RPMI7951 (cell line): ENCODE data around the gene HOXB8. TPM values are rescaled to one million over a fixed set of nuclear protein-coding genes. Genes with fewer than 3 reads are reported as not detected.

Source experiments
- DNase-seq: peaks from one replicate; pipeline ENCODE4 v3.0.0-alpha.2; 2012; ENCODE audit warnings: low read depth
- total RNA-seq: library from RNA; depleted of rRNA; stranded (reverse); fragments of >200 nt; shearing (Covaris generic); gene quantifications from 2 replicates; pipeline ENCODE4 v1.2.3, GENCODE V29; 2014; rRNA removed

HOXB8 gene
- total RNA-seq = 0.24 and 0.49 TPM in 2 replicates

DNA sequence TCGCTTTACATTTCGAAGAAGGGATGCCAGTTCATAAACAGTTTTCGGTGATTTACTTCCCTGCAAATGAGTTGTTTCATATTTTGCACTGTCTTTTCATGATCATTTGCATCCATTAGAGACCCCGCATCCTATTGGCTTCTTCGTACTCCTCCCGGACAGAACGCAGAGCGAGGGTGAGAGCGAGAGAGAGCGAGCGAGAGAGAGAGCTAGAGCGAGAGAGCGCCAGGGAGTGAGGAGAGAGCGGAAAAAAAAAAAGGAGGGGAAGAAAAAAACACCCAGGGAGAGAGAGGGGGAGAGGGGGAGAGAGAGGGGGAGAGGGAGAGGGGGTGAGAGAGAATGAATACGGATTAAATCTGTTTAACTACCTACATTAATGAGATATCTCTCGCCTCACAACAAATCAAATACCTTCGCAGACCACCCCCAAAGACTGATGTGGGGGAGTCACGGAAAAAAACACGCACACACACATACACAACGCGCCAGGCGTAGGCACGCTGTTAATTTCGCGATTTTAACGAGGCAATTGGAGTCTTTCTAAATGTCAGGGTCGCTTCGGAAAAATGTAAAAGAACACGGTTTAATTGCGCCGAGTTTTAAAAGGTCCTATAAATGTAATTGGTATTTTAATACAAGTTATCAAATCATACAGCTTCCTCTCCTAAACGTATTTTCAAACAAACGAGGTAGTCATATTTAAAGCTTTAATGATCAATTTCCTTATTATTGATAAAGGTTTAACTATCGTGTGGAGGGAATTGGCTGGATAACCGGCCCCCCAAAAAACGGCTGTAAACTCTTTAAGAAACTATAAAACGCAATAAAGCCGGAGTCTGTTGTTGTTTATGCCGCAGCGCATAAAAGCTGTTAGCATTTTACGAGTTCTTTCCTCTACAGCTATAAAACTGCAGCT, at the start of gene HOXB8:
HOXB8 (minus strand) TSS at position 246 of the 916 bp plus-strand sequence. CDS start 588 bp downstream, outside the sequence.
- DNase-seq = no peak

DNA sequence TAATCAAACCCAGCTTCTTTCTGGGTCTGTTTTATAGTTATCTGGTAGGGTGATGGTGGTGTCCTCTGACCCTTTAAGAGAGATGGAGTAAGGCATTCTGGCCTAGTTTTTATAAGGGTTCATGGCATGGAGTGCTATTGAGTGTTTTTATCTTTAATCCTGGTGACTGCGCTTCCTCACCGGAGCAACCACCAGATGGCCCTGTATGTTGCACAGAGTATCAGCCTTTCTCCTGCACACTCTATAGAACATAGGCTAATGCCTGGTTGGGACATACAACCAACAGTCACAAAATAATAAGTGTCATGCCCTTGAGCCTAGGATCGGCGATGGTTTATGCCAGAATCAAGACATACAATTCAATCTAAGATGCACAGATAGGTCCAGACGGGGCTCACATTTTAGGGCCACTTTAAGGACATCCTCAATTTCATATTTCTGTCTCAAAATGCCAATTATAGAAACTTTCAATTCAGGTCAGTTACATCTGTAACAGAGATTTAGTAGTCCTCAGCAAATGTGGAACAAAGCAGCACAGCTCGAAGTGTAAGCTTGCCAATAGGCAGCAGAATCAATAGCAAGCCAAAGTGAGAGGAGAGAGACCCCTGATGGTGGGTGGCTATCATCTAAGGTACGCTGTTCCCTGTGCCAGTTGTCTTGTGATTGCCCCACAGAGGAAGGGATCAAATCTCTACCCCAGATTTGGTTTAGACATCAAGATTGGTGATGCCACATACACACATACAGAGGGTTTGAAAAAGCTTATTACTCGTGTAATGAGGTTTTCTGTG, 48.2 kb upstream of the HOXB8 start:
- DNase-seq = no peak

DNA sequence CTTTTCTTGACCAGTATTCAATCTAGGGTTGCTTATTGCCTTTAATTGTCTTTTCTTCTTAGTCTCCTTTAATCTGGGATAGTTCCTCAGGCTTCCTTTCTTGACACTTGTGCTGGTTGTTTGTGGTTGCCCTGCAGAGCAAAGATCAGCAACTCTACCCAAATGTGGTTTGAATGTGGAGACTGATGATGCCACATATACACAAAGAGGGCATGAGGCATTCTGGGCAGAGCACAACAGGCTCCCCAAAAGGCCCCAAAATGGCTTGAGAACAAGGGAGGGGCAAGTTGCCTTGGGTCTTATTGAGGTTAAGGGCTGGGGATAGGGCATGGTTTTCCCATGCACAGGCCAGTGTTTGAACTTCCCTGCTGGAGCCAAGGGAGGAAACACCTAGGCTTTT, 40.8 kb upstream of the HOXB8 start:
- no peak for DNase-seq

DNA sequence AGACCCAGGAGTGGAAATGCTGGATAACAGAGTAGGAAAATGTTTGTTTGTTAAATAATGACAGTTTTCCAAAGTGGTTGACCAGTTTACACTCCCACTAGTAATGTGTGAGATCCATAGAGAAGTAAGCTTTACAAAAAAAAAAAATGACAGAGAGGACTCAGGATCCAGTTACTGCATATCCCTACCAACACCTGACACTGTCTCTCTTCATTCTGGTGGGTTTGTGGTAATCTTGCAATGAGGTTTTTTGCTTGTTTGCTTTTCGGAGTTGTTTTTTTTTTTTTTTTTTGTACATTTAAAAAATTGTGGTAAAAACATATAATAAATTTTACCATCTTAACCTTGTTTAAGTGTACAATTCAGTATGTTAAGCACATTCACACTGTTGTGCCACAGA, 34.6 kb upstream of the HOXB8 start:
- no peak for DNase-seq

DNA sequence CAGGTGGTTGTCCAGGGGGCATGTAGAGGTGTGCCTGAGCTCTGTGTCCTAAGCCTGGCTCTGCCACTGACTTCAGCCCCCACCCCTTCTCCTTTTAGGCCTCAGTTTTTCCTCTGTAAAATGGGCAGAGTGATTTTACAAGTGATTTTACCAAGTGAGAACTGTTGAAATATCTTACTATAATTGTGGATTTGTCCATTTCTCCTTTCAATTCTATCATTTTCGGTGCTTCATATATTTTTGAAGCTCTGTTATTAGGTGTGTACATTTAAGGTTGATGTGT, 32.8 kb upstream of the HOXB8 start:
- no peak for DNase-seq

DNA sequence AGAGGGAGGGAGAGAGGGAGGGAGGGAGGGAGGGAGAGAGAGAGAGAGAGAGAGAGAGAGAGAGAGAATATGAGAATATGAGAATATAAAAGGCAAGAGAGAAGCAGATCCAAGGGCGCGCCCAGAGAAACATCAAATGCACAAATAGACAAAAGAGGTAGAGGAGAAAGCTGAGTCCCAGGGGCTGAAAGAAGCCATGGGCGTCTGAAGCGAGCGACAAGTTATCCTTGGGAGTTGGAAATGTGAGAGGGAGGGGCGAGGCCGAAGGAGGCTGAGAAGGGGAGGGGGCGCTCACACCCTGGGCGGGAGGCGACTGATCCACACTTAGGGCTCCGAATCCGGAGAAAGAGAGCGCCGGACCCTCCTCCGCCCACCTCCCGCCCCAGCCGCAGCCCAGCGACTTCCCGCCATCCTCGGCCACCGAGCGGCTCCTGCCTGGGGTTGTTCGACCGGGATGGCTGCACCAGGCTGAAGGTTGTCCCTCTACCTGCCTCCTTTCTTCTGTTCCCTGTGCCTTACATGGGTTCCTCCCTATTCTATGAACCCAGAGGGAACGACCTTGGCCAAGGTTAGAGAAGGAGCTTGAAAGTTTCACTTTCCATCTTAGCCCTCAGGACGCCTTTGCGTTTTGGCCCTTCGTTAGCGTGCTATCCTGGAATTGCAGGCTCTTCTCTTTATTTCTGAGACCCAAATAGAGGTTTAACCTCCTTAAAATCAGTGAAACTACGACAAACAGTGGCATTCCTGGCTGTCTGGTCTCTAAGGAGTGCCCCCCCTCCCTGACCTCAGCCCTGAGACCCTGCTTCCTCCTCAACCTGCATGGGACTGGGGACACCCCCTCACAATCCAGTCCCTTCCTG, 32.2 kb upstream of the HOXB8 start:
- DNase-seq = peak; percentile 31

DNA sequence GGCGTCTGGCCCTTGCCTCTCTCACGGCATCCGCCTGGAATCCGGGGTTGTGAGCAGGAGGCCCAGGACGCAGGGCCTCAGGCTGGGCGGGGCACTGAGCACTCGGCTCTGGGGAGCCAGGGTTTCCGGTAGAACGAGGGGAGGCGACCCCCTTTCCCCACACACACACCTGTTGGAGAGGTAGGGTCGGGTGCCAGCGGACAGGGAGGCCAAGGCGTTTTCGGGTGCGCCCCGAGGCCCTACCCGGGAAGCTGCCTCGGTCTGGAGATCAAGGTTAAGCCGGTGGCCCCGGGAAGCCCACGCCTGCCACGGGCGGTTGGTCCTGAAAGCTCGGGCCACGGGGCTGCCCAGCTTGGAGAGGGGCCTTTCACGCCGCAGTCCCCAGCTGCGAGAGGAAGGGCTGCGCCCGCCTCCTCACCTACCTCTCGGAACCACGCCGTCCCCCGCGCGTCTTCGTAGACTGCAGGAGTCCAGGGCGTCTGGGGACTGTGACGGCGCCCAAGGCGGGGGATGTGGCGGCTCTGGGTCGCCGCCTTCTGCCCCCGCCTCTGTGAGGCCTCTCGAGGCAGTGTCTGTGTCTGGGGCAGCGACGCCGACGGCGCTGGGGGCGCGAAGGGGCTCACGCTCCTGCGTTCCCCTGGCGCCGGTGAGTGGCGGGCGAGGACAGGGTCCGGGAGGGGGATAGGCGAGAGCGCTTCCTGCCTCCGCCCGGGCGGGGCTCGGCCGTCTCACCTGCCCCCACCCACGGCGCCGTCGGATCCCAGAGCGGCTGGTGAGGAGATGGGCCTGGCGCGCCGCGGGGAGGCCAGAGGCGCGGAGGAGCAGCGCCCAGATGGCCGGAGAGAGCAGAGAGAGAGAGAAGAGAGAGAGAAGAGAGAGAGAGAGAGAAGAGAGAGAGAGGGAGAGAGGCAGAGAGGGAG, 31.4 kb upstream of the HOXB8 start:
- DNase-seq = no peak

DNA sequence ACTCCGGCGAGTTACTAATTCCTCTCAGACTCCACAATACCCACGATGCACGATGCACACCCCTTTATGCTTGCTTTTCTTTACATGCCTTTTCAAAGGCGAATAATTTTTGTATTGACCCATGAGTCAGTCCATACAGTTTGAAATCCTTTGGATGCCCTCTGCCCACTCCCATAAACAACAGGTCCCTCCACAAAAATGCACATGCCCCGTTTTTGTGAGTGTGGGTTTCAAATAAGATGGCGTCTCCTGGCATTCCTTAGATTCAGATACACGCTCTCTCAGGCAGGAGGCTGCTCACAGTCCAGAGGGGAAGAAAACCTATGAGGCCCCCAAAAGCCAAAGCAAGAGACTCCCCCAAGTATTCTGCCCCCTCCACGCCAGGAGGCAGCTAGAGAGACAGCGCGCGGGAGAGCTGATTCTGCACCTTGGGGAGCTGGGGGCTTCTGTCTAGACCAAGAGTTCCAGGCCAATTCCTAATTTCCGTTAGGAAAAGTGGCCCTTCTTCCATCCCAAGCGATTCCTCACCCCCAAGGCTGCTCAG, 30.6 kb upstream of the HOXB8 start:
- DNase-seq = no peak

DNA sequence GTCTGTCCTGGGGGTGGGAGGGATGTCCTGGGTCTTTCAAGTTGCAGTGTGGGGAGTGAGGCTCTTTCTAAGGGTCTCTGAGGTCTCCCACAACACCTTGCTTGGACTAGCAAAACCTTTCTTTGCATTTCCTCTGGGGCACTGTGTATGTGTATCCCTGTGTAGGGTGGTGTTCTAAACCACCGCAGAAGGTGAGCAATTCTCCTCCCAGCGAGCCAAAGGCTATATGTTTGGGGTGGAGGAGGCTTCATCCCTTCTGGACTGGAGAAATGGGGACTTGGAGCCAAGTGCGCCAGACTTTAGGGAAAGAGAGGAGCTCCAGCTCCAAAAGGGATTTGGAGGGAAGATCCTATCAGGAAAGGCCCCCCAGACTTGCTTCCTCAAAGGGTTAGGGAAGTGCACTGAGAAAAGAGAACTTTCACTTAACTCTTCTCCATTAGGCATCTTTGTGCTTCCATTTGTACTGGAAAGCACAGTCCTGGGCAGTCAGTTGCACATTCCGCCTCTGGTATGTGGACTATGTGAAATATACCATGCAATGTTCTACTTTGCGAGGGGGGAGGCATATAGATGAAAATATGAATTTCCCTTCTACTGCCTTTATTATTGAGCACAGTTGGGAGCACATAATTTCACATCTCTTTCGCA, 29.9 kb upstream of the HOXB8 start:
- DNase-seq = no peak

DNA sequence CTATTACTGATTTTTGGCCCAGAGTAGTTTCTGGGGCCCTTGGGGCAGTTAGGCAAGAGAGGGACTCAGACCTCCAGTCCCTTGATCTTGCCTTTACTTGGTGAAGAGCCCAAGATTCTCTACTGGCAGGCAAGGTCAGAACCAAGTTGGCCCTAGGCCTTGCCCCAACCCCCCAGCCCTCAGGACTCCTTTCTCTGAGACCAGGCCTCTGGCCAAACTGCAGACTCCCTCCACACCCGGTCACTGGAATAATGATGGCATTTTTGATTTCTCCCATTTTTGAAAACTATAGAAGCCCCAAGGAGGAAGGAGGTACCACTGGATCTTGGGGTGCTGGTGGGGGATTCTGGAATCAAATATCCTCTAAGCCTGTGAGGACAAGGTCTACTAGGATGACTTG, 29.1 kb upstream of the HOXB8 start:
- DNase-seq = no peak

DNA sequence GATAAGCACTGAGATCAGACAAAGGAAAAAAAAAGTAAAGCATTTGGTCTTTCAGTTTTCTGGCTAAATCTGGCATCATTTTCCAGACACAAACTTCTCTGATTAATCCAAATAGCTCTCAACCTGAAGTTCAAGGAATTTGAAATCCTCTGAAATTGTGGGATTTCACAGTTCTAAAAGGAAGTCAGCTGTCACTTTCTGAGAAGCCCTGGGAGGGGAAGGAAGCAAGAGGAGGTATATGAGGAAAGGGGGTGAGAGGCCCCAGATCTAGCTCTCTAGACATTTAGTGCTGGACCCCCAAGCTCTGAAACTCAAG, 28.6 kb upstream of the HOXB8 start:
- no peak for DNase-seq

DNA sequence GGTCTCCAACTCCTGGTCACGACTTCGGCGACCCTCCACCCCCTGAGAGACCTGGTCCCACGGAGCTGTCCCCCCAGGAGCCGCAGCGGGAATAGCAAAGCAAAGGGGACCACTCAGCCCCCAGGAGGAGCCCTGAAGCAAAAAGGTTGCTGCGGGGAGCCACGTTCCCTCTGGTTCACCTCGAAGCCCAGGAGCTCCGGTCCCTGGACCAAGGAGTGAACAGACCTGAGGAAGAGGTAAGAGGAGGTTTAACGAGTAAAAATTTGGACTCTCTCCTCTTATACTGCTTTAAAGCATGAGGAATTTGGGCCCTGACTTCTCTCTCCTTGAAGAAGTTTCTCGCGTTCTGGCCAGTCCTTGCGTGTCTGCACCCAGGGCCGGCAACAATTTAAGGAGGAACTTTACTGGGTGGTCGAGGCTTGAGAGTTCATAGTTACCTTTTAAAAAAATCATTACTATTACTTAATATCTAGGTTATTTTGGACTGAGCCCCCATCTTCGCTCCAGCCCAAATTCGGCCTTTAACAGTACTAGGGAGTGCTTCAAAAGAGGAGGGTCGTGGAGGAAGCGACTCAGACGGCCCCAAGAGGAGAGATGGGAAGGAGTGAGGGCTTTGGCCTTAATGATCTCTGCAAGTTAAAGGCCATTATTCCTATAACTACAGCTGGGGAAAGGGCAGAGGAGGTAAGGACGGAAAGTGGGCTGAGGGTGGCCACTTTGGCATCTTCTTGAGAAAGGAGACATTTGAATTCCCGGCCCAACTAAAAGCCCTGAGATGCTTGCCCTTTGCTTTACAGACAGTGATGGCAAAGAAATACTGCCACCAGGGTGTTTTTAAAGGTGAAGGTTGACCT, 28.0 kb upstream of the HOXB8 start:
- no peak for DNase-seq

DNA sequence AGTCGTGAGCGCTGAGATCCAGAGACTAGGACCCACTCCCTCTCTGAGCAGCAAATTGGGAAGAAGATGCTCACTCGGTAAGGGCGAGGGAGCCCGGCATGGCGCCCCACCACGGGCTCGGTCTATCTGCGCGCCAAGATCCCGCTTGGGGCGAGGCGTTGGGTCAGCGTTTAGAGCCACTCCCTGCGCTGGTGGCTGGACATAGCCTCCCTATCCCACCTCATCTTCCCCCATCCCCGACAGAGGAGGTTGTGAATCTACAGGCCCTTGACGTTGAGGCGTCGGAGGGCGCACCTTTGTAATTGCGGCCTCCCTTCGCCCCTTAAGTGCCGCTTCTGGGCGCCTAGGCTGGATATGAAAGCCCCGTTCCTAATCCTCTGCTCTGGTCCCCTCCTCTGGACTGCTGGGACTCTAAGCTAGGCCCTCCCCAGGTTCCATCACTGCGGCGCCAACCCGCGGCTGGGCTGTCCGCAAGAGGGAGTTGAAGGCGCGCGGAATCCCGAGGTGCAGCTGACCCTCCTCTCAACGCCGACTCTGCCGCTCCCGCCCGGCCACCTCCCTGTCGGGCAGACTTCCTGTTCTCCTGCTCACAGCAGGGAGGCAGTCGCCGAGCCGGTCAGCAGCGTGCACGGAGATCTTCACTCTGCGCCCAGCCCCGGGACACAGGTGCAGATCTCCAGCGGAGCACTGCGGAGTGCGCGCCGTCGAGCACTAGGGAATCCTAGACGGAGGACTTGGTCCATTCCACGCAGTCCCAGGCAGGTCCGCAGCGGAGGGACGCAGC, 27.2 kb upstream of the HOXB8 start:
- DNase-seq = no peak

DNA sequence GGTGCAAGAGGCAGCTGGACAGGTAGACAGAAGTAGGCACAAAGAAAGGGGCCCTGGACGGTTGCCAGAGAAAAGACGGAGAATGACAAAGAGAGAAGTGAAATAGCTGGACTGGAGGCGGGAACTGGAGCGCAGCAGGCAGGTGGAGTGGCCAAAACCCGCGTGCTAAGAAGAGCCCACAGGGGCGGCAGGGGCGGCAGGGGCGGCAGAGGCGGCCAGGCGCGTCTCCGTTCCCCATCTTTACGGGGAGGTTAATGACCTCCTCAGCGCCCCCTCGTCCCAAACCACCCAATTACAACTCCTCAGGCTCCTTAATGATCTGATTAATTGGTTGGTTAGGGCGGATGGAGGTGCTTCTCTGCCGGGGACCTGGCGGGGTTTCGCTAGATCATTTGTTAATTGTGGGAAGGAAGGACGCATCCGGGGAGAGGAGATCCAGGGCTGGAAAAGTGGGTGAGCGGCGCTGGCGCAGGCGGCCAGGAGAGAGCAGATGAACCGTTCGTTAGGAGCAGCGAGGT, 26.5 kb upstream of the HOXB8 start:
- DNase-seq = no peak

DNA sequence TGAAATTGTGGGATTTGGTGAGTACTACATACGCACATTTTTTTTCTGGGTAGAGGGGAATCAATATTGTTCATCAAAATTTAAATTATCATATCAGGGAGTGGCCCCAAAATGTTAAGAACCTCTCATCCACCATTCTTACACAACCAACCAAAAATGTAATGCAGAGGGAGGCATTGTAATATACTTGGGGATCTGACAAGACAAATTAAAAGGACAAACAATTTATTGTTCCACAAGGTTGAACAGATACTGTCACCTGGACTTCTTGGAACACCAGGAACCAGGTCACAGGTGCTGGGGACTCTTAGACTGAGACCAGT, 25.7 kb upstream of the HOXB8 start:
- no peak for DNase-seq

DNA sequence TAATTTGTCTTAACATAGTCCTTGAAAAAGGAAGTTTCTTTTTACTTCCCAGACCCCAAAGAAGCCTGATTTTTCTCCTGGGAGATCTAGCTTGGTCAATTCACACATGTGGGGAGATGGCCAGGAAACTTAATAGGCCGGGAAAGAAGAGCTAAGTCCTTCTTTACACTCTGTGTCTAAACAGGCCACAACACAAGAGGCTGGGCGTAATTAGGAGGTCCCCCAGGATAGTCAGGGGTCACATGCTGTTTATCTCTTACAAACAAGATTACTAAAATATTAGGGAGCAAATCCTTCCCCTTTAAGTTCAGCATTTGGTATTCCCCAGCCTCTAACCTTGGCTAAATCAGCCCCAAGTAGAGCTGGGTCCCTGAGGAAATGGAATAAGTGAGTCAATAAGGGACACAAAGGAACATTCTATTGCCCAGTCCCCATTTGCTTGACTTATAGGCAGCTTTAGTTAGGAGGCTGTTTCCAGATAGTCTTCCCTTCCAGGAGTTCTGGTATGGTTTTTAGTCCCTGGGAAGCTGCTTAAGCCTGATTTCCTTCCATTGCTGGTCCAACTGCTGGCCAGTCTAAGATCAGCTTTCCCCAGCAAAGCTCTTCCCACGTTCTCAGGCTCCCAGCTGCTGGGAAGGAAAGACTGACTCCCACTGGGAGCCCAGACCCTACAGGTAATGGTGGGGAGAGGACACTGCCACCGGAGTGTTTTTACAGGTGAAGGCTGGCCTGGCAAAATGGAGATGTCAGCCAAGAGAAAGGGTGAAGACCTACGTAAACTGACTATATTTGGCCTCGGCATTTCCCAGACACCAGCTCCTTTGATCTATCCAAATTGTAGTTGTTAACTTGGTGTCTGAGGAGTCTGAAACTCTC, 25.1 kb upstream of the HOXB8 start:
- DNase-seq = peak; percentile 42

DNA sequence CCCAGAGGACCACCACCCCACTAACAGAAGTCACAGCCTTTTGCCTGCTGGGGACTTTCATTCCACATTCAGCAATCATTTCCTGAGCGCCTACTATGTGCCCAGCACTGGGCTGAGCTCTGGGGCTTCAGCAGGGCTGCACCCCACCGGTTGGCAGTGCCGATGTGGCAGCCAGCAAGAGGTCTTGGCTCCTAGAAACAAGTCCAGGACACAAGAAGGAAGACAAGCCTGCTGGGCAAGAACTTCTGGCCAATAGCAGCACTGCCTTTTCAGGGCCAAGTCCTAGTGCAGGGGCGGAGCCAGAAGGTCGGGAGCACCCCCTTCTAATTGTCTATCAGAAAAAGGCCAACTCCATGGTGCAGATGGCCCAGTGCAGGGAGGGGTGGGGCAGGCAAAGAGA, 24.0 kb upstream of the HOXB8 start:
- DNase-seq = peak; percentile 20
